Keratinocyte (primary cell): ENCODE data around the gene ADAM12. TPM values are rescaled to one million over a fixed set of nuclear protein-coding genes. Genes with fewer than 3 reads are reported as not detected.

Experiments used
- DNase-seq: peaks from one replicate; pipeline ENCODE4 v3.0.0-alpha.2; 2011; ENCODE audit warnings: low read depth, missing footprints, low spot score
- FAIRE-seq: peaks from 2 replicates; lab custom pipeline; 2011; peaks lifted over from hg19 to GRCh38; lab: Jason Lieb, UNC
- H2AFZ ChIP-seq: 2 replicates; pipeline ENCODE4 v1.6.0; 2012; ENCODE audit warnings: low read length, control low read depth, inconsistent platforms; ENCODE audit not compliant: control insufficient read depth
- H3K27ac ChIP-seq: 2 replicates; pipeline ENCODE4 v1.5.1; 2011; ENCODE audit warnings: low read length; ENCODE audit not compliant: control insufficient read depth, insufficient read depth
- H3K27me3 ChIP-seq: 3 replicates; pipeline ENCODE4 v1.6.0; 2011; ENCODE audit warnings: low read length; ENCODE audit not compliant: control insufficient read depth, insufficient read depth; ENCODE audit errors: extremely low read depth
- H3K36me3 ChIP-seq, 2 experiments: 2 replicates in 1 of 2; 3 replicates in 1 of 2; pipeline ENCODE4 v1.5.1; 2011; ENCODE audit warnings: low read length in 2 of 2, mild to moderate bottlenecking in 1 of 2; ENCODE audit not compliant: control insufficient read depth in 2 of 2, insufficient read depth in 2 of 2; ENCODE audit errors: extremely low read depth in 1 of 2
- H3K4me1 ChIP-seq: 3 replicates; pipeline ENCODE4 v1.5.1; 2011; ENCODE audit warnings: low read length; ENCODE audit not compliant: control insufficient read depth, insufficient read depth; ENCODE audit errors: extremely low read depth
- H3K4me2 ChIP-seq: 3 replicates; pipeline ENCODE4 v1.6.0; 2011; ENCODE audit warnings: low read depth, low read length; ENCODE audit not compliant: control insufficient read depth, insufficient read depth; ENCODE audit errors: extremely low read depth
- H3K4me3 ChIP-seq, 3 experiments: fragments of 200-600 bp in 1 of 3; sonication (generic) in 1 of 3; 2 replicates in 2 of 3; 3 replicates in 1 of 3; pipeline ENCODE4 v1.5.1; 2011 to 2016; ENCODE audit warnings: low read length in 3 of 3, mild to moderate bottlenecking in 3 of 3, control low read depth in 2 of 3, inconsistent platforms in 1 of 3, low read depth in 1 of 3, mixed read lengths in 1 of 3, mixed run types in 1 of 3, moderate library complexity in 1 of 3; ENCODE audit not compliant: control insufficient read depth in 2 of 3, insufficient read depth in 2 of 3; ENCODE audit errors: extremely low read depth in 1 of 3
- H3K79me2 ChIP-seq: 2 replicates; pipeline ENCODE4 v1.6.0; 2012; ENCODE audit warnings: low read length; ENCODE audit not compliant: control insufficient read depth, insufficient read depth
- H3K9ac ChIP-seq: 3 replicates; pipeline ENCODE4 v1.6.0; 2011; ENCODE audit warnings: low read length; ENCODE audit not compliant: control insufficient read depth, insufficient read depth; ENCODE audit errors: extremely low read depth
- H3K9me1 ChIP-seq: 3 replicates; pipeline ENCODE4 v1.6.0; 2011; ENCODE audit warnings: low read length; ENCODE audit not compliant: control insufficient read depth, insufficient read depth; ENCODE audit errors: extremely low read depth
- H3K9me3 ChIP-seq: 2 replicates; pipeline ENCODE4 v1.5.1; 2012; ENCODE audit warnings: low read depth, low read length; ENCODE audit not compliant: control insufficient read depth
- H4K20me1 ChIP-seq: 3 replicates; pipeline ENCODE4 v1.6.0; 2011; ENCODE audit warnings: low read length; ENCODE audit not compliant: control insufficient read depth, insufficient read depth; ENCODE audit errors: extremely low read depth
- EZH2 ChIP-seq: IDR thresholded peaks from one replicate; pipeline ENCODE4 v1.6.1; 2012; ENCODE audit warnings: inconsistent platforms, mild to moderate bottlenecking, low read length, moderate library complexity
- dilution Hi-C: fragments of 300-500 bp; cut with MboI; formaldehyde crosslinking; loops from one replicate; pipeline ENCODE4 v1.7.0; 2020; ENCODE audit warnings: low sequenced_read_pairs; ENCODE audit not compliant: extremely low pct_ligation_motif_present
- polyA plus RNA-seq, 5 experiments: library from polyadenylated mRNA; depleted of rRNA in 3 of 5; stranded (reverse) in 3 of 5; stranded (forward) in 1 of 5; unstranded in 1 of 5; fragments of >200 nt; gene quantifications; 1 replicate in 1 of 5; 2 replicates in 3 of 5; 3 replicates in 1 of 5; pipeline versions ENCODE4 v1.2.1 to v1.2.3, GENCODE V29; 2011 to 2012; ENCODE audit warnings: missing spikeins in 2 of 5, low read depth in 1 of 5, low replicate concordance in 1 of 5
- TF ChIP-seq, protein P1 (sequence below), 3 experiments: IDR thresholded peaks in 1 of 3; conservative IDR thresholded peaks in 1 of 3; optimal IDR thresholded peaks in 1 of 3; 2 replicates in 2 of 3; 3 replicates in 1 of 3; pipeline versions ENCODE3 to v1.5.1; 2011; ENCODE audit warnings: low read length in 3 of 3, mild to moderate bottlenecking in 3 of 3, moderate library complexity in 2 of 3, control low read depth in 1 of 3, inconsistent platforms in 1 of 3; ENCODE audit not compliant: insufficient read depth in 2 of 3; ENCODE audit errors: extremely low read depth in 1 of 3

ADAM12 gene
- polyA plus RNA-seq, 1 donor (not counting 4 experiments of a cell fraction or from before 2014, with no cell fraction given): 0.07 TPM

DNA sequence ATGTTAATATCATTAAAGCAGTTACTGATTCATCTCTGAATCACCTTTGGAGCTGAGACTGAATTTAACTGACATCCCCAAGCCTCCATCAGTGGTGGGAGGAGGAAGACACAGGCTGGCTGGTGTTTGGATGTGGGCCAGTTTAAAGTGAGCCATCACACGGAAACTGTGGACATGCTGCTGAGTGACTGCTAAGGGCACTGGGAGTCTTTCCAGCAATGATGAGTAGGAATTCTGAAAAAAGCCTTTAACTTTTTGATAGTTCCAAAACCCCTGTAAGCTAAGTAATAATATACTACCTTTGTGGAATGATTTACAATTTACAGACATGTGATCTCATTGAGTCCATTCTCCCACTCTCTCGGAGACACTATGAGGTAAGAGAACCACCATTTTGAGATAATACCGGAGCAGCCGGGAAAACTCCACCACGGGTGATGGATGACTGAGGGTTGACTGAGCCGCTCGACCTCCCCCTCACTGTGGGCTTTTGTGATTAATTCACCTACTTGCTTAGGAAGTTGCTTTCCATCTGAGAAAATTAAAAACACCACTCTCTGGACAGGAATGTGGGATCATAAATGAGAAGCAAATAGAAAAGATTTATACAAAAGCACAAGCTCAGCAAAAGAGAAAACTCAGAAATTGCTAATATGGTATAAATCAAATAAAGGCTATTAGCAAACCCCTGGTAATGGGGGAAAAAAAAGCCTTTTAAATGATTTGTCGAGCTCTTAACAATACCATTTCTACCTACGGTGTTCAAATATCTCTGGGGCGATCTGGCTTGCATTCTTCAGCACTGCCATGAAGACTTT, 297.2 kb downstream of the ADAM12 start:
- Histone ChIP-seq H3K9me3 (no peaks in the 10 kb centered on the region), H2AFZ (peak overlapping the region; percentile 5), H3K27ac (peak overlapping the region; percentile 59), H3K9me1 (no peaks in the 10 kb centered on the region), H3K79me2 (no peaks in the 10 kb centered on the region), H4K20me1 (no peaks in the 10 kb centered on the region), H3K4me2 (peak overlapping the region; percentile 35), H3K9ac (no peak overlapping the region), H3K27me3 (no peaks in the 10 kb centered on the region), H3K36me3 (no peaks in the 10 kb centered on the region), H3K4me1 (peaks cover 11% of the 10 kb centered on the region), H3K4me3 (no peak overlapping the region)
- peak; percentile 95 for FAIRE-seq
- DNase-seq: peak; percentile 84
- no peak for TF ChIP-seq EZH2
- TF ChIP-seq, protein P1, sequence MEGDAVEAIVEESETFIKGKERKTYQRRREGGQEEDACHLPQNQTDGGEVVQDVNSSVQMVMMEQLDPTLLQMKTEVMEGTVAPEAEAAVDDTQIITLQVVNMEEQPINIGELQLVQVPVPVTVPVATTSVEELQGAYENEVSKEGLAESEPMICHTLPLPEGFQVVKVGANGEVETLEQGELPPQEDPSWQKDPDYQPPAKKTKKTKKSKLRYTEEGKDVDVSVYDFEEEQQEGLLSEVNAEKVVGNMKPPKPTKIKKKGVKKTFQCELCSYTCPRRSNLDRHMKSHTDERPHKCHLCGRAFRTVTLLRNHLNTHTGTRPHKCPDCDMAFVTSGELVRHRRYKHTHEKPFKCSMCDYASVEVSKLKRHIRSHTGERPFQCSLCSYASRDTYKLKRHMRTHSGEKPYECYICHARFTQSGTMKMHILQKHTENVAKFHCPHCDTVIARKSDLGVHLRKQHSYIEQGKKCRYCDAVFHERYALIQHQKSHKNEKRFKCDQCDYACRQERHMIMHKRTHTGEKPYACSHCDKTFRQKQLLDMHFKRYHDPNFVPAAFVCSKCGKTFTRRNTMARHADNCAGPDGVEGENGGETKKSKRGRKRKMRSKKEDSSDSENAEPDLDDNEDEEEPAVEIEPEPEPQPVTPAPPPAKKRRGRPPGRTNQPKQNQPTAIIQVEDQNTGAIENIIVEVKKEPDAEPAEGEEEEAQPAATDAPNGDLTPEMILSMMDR (optimal IDR thresholded peaks at IDR 0.05 in 1 of 3, IDR thresholded peaks at IDR 0.05 in 1 of 3, conservative IDR thresholded peaks at IDR 0.05 in 1 of 3; ENCODE audit: extremely low read depth in 1 of 3, insufficient read depth in 2 of 3, low read length in 3 of 3): no peak
- dilution Hi-C loops: no loop called here

DNA sequence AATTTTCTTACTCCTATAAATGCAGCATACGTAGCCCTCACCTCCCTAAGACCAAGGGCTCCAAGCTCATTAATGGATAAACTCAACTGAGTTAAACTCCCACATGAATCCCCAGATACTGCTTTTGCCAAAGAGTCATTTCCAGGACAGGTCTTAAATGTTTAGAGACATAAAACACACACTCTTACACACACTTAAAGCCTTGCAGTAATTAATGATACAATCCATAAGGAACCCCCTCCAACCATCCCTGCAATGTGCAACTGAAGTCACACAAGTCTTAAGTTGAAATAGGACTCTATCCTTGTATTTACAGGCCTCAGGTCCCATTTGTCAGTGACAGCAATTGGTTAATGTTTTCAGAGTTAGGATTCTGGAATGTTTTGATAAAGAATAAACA, 297.8 kb downstream of the ADAM12 start:
- H3K9me3 ChIP-seq: no peaks in the 10 kb centered on the region
- H3K4me3 ChIP-seq: no peak overlapping the region
- no peaks in the 10 kb centered on the region for H3K27me3 ChIP-seq
- H3K4me2 ChIP-seq: no peak overlapping the region
- peaks cover 11% of the 10 kb centered on the region for H3K4me1 ChIP-seq
- no peak for FAIRE-seq
- no peak overlapping the region for H2AFZ ChIP-seq
- H3K27ac ChIP-seq: no peak overlapping the region
- H3K79me2 ChIP-seq: no peaks in the 10 kb centered on the region
- dilution Hi-C loops: no loop called here
- DNase-seq: no peak
- no peak overlapping the region for H3K9ac ChIP-seq
- no peaks in the 10 kb centered on the region for H3K36me3 ChIP-seq
- TF ChIP-seq, protein P1 (optimal IDR thresholded peaks at IDR 0.05 in 1 of 3, IDR thresholded peaks at IDR 0.05 in 1 of 3, conservative IDR thresholded peaks at IDR 0.05 in 1 of 3; ENCODE audit: extremely low read depth in 1 of 3, insufficient read depth in 2 of 3, low read length in 3 of 3): no peak
- TF ChIP-seq EZH2: no peak
- H4K20me1 ChIP-seq: no peaks in the 10 kb centered on the region
- no peaks in the 10 kb centered on the region for H3K9me1 ChIP-seq
